GM12892 (cell line): ENCODE data around the gene RHEB. TPM values are rescaled to one million over a fixed set of nuclear protein-coding genes. Genes with fewer than 3 reads are reported as not detected.

Experiments used
- DNase-seq: peaks from one replicate; pipeline ENCODE4 v3.0.0; 2011; ENCODE audit not compliant: insufficient read length
- FAIRE-seq: peaks from 2 replicates; lab custom pipeline; 2011; peaks lifted over from hg19 to GRCh38; lab: Jason Lieb, UNC
- POLR2A ChIP-seq: IDR thresholded peaks from 2 replicates; pipeline ENCODE4 v1.6.1; 2011; ENCODE audit warnings: low read depth, low read length, control low read depth
- POLR2AphosphoS5 ChIP-seq: IDR thresholded peaks from 2 replicates; pipeline ENCODE4 v1.6.1; 2011; ENCODE audit warnings: low read depth, low read length, control low read depth
- TAF1 ChIP-seq: IDR thresholded peaks from 2 replicates; pipeline ENCODE4 v1.6.1; 2011; ENCODE audit warnings: low read depth, mild to moderate bottlenecking, control low read depth, low read length, borderline replicate concordance
- polyA plus RNA-seq: library from polyadenylated mRNA; unstranded; fragments of >200 nt; gene quantifications from one replicate; pipeline ENCODE4 v1.2.1, GENCODE V29; 2012; ENCODE audit warnings: missing spikeins, inconsistent platforms; ENCODE audit not compliant: missing spikeins

The RHEB gene
- 41.4 TPM for polyA plus RNA-seq

- peak; percentile 86 for DNase-seq
- TF ChIP-seq TAF1 = no peak
- FAIRE-seq = peak; percentile 91
These were observed at the start of gene RHEB for GRCh38 chr7:151519765-151520418. TSS of gene RHEB (minus strand) at chr7:151519895. CDS start at chr7:151519511, 384 bp downstream.

- FAIRE-seq (no peak), DNase-seq (no peak)
- no peak for TF ChIP-seq POLR2AphosphoS5
- TF ChIP-seq POLR2A = no peak
- no peak for TF ChIP-seq TAF1
These were observed 47.2 kb upstream of the RHEB start for GRCh38 chr7:151566897-151567320.

- FAIRE-seq (no peak), DNase-seq (no peak)
- TF ChIP-seq POLR2A (no peak), TAF1 (no peak), POLR2AphosphoS5 (no peak)
These were observed 45.8 kb upstream of the RHEB start for GRCh38 chr7:151565541-151565940.

GRCh38 chr7:151560243-151560642 lies 40.5 kb upstream of the RHEB start:
- no peak for FAIRE-seq
- DNase-seq = no peak
- TF ChIP-seq TAF1 (no peak), POLR2A (no peak), POLR2AphosphoS5 (no peak)

GRCh38 chr7:151559557-151560183 lies 40.0 kb upstream of the RHEB start:
- FAIRE-seq (no peak), DNase-seq (no peak)
- no peak for TF ChIP-seq TAF1
- TF ChIP-seq POLR2AphosphoS5 = no peak
- no peak for TF ChIP-seq POLR2A

GRCh38 chr7:151558575-151558974 lies 38.9 kb upstream of the RHEB start:
- no peak for DNase-seq
- no peak for FAIRE-seq
- TF ChIP-seq POLR2AphosphoS5 = no peak
- no peak for TF ChIP-seq TAF1
- TF ChIP-seq POLR2A = no peak

GRCh38 chr7:151556592-151556991 lies 36.9 kb upstream of the RHEB start:
- FAIRE-seq = no peak
- DNase-seq = no peak
- TF ChIP-seq POLR2A (no peak), TAF1 (no peak), POLR2AphosphoS5 (no peak)

- no peak for DNase-seq
- TF ChIP-seq TAF1 (no peak), POLR2AphosphoS5 (no peak), POLR2A (no peak)
- FAIRE-seq = no peak
These were observed 33.7 kb upstream of the RHEB start for GRCh38 chr7:151553356-151553755.

GRCh38 chr7:151552352-151553028 lies 32.8 kb upstream of the RHEB start:
- FAIRE-seq = no peak
- no peak for DNase-seq
- TF ChIP-seq POLR2A = no peak
- TF ChIP-seq TAF1 = no peak
- no peak for TF ChIP-seq POLR2AphosphoS5

- FAIRE-seq = no peak
- TF ChIP-seq POLR2AphosphoS5 (no peak), POLR2A (no peak), TAF1 (no peak)
- no peak for DNase-seq
These were observed 32.1 kb upstream of the RHEB start for GRCh38 chr7:151551820-151552219.

- FAIRE-seq (no peak), DNase-seq (no peak)
- TF ChIP-seq POLR2AphosphoS5 = no peak
- TF ChIP-seq TAF1 = no peak
- TF ChIP-seq POLR2A = no peak
These were observed 31.1 kb upstream of the RHEB start for GRCh38 chr7:151550656-151551286.

- TF ChIP-seq POLR2A (no peak), POLR2AphosphoS5 (no peak), TAF1 (no peak)
- DNase-seq (no peak), FAIRE-seq (no peak)
These were observed 29.9 kb upstream of the RHEB start for GRCh38 chr7:151549644-151550043.
